KMS-11 (cell line): ENCODE measurements around the gene SEPTIN5.

Experiments
- H2AFZ ChIP-seq: fragments of 200-600 bp; sonication (generic); 2 replicates; pipeline ENCODE4 v1.6.1; 2016; ENCODE audit warnings: antibody characterized with exemption, mixed run types, low read depth
- H3K27ac ChIP-seq: fragments of 200-600 bp; sonication (generic); 2 replicates; pipeline ENCODE4 v1.6.1; 2016; ENCODE audit warnings: mild to moderate bottlenecking, mixed run types
- H3K27me3 ChIP-seq: fragments of 200-600 bp; sonication (generic); 2 replicates; pipeline ENCODE4 v1.6.1; 2017; ENCODE audit warnings: mild to moderate bottlenecking, low read depth, mixed run types, moderate library complexity; ENCODE audit not compliant: insufficient read depth
- H3K36me3 ChIP-seq: fragments of 200-600 bp; sonication (generic); 2 replicates; pipeline ENCODE4 v1.6.1; 2017; ENCODE audit warnings: mild to moderate bottlenecking, mixed run types; ENCODE audit not compliant: insufficient read depth
- H3K4me1 ChIP-seq: fragments of 200-600 bp; sonication (generic); 2 replicates; pipeline ENCODE4 v1.6.1; 2016; ENCODE audit warnings: mild to moderate bottlenecking, low read depth, mixed run types; ENCODE audit not compliant: poor library complexity, severe bottlenecking
- H3K4me2 ChIP-seq: fragments of 200-600 bp; sonication (generic); 2 replicates; pipeline ENCODE4 v1.7.0; 2016; ENCODE audit warnings: mild to moderate bottlenecking, mixed run types
- H3K4me3 ChIP-seq: fragments of 200-600 bp; sonication (generic); IDR thresholded peaks from 2 replicates; pipeline ENCODE4 v1.6.1; 2017; ENCODE audit warnings: low read depth, low read length, mixed read lengths; ENCODE audit not compliant: insufficient read depth
- H3K79me2 ChIP-seq: fragments of 200-600 bp; sonication (generic); 2 replicates; pipeline ENCODE4 v1.6.1; 2016; ENCODE audit warnings: low read depth, mixed run types; ENCODE audit not compliant: insufficient read depth
- H3K9ac ChIP-seq: fragments of 200-600 bp; sonication (generic); 2 replicates; pipeline ENCODE4 v1.6.1; 2016; ENCODE audit warnings: mild to moderate bottlenecking, mixed run types
- H4K20me1 ChIP-seq: fragments of 200-600 bp; sonication (generic); 2 replicates; pipeline ENCODE4 v1.6.1; 2016; ENCODE audit warnings: mild to moderate bottlenecking, mixed run types; ENCODE audit not compliant: insufficient read depth
- CTCF ChIP-seq: fragments of 200-600 bp; sonication (generic); conservative IDR thresholded peaks from 2 replicates; pipeline ENCODE4 v1.6.1; 2017; ENCODE audit warnings: low read depth, mild to moderate bottlenecking, antibody characterized with exemption, low read length, moderate library complexity, mixed read lengths

The SEPTIN5 gene

DNA sequence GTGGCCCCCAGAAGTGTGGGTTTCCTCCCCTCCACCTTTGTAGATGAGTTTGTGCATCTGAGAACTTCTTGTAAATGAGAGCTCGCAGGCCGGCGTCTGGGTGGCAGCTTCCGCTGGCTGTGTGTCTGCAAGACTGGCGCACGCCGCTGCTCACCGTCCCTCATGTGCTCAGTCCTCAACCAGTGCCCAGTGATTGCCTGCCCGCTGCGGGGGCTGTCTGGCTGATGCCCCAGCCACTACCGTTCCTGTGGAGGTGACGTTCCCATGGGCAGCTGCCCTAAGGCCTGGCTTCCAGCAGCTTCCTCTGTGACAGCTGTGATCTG is 55.1 kb downstream of the SEPTIN5 start:
- Histone ChIP-seq H3K4me1 (no peaks in the 10 kb centered on the region), H4K20me1 (no peaks in the 10 kb centered on the region), H3K36me3 (no peaks in the 10 kb centered on the region), H3K9ac (no peak overlapping the region), H2AFZ (no peak overlapping the region), H3K27ac (no peak overlapping the region), H3K27me3 (peaks cover 65% of the 10 kb centered on the region), H3K4me2 (no peak overlapping the region), H3K79me2 (no peaks in the 10 kb centered on the region), H3K4me3 (no peak overlapping the region)
- TF ChIP-seq CTCF: no peak

DNA sequence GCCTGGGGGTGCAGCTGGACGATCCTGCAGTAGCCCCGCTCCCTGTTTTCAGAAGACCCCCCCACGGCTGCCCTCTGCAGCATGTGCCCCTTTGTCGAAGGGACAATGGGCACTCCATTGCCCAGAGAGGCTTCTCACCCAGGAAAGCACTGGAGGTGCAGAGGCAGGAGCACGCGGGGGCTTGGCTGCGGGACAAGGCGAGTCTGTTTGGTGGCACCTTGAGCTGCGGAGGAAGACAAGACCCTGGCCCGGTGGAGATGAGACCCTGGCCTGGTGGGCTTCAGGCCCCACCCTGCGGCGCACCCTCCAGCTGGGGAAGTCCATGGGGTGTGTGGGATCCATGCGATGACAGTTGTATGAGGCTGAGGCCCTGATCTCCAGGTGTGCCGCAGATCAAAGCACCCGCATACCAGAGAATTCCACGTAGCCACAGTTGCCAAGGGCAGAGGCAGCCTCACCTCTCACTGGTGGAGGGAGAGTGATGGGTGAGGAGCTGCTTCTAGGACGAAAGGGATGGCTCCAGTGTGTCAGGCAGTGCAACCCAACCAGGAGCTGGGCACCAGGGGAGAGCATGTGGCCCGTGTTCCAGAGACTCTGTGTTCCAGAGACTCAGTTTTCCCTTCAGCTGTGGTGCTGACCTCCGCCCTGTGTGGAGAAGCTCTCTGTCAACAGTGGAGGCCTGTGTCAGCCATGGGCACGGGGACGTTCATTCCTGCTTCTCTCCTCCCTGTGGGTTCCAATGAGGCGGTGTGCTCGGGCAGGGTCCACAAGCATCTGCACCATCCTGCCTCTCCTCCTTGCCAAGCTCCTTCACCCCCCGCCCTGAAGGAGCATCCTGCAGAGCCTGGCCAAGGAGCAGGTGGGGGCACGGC is 56.3 kb downstream of the SEPTIN5 start:
- Histone ChIP-seq H3K79me2 (no peaks in the 10 kb centered on the region), H3K4me3 (no peak overlapping the region), H3K27me3 (peaks cover 68% of the 10 kb centered on the region)

DNA sequence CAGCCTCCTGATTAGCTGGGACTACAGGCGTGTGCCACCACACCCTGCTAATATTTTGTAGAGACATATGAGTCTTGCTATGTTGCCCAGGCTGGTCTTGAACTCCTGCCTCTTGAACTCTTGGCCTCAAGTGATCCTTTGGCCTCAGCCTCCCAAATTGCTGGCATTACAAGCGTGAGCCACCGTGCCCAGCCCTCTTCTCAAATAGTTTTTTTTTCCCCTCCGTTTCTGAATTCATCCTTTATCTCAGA is 58.0 kb downstream of the SEPTIN5 start:
- no peaks in the 10 kb centered on the region for H3K4me1 ChIP-seq
- H3K9ac ChIP-seq: no peak overlapping the region
- no peak overlapping the region for H3K27ac ChIP-seq
- no peak overlapping the region for H3K4me3 ChIP-seq
- H3K27me3 ChIP-seq: peaks cover 61% of the 10 kb centered on the region
- H3K79me2 ChIP-seq: no peaks in the 10 kb centered on the region
- no peaks in the 10 kb centered on the region for H4K20me1 ChIP-seq
- H2AFZ ChIP-seq: no peak overlapping the region
- no peak for TF ChIP-seq CTCF
- H3K36me3 ChIP-seq: no peaks in the 10 kb centered on the region
- no peak overlapping the region for H3K4me2 ChIP-seq

More for the DNA sequence above, 56.3 kb downstream of the SEPTIN5 start:
- Histone ChIP-seq H3K27ac (no peak overlapping the region), H3K36me3 (no peaks in the 10 kb centered on the region), H2AFZ (no peak overlapping the region), H3K4me2 (no peak overlapping the region), H3K9ac (no peak overlapping the region), H4K20me1 (no peaks in the 10 kb centered on the region), H3K4me1 (no peaks in the 10 kb centered on the region)
- no peak for TF ChIP-seq CTCF
